ENCODE results near the gene CD160. TPM values are rescaled to one million over a fixed set of nuclear protein-coding genes. Genes with fewer than 3 reads are reported as not detected.
A peak's percentile ranks its signal among the peaks of the same experiment; 100 is the strongest.

CD160 gene
- total RNA-seq, 1 donor from 2014 or later = not detected

DNA sequence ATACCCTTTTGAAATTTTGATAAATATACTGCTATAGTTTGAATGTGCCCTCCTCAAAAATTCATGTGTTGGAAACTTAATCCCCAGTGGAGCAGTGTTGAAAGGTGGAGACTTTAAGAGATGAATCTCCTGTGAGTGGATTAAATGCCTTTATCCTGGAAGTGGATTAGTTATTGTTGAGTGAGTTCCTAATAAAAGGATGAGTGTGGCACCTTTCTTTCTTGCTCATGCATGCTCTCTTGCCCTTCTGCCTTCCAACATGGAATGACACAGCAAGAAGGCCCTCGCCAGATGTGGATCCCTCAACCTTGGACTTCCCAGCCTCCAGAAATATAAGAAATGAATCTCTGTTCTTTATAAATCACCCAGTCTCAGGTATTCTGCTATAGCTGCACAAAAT lies 51.8 kb downstream of the CD160 start:
- no peak for FAIRE-seq
- TF ChIP-seq, protein P1, sequence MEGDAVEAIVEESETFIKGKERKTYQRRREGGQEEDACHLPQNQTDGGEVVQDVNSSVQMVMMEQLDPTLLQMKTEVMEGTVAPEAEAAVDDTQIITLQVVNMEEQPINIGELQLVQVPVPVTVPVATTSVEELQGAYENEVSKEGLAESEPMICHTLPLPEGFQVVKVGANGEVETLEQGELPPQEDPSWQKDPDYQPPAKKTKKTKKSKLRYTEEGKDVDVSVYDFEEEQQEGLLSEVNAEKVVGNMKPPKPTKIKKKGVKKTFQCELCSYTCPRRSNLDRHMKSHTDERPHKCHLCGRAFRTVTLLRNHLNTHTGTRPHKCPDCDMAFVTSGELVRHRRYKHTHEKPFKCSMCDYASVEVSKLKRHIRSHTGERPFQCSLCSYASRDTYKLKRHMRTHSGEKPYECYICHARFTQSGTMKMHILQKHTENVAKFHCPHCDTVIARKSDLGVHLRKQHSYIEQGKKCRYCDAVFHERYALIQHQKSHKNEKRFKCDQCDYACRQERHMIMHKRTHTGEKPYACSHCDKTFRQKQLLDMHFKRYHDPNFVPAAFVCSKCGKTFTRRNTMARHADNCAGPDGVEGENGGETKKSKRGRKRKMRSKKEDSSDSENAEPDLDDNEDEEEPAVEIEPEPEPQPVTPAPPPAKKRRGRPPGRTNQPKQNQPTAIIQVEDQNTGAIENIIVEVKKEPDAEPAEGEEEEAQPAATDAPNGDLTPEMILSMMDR (IDR thresholded peaks at IDR 0.05; ENCODE audit: insufficient read depth, low read length, severe bottlenecking) = no peak
- DNase-seq (ENCODE audit: low read depth) = no peak
- H3K36me3 ChIP-seq (ENCODE audit: control insufficient read depth, insufficient read depth, low read length) = peaks cover 3% of the 10 kb centered on the region
- H3K27me3 ChIP-seq (ENCODE audit: control insufficient read depth, insufficient read depth, low read length) = no peaks in the 10 kb centered on the region
- H3K4me3 ChIP-seq (ENCODE audit: low read depth, low read length) = no peak overlapping the region

DNA sequence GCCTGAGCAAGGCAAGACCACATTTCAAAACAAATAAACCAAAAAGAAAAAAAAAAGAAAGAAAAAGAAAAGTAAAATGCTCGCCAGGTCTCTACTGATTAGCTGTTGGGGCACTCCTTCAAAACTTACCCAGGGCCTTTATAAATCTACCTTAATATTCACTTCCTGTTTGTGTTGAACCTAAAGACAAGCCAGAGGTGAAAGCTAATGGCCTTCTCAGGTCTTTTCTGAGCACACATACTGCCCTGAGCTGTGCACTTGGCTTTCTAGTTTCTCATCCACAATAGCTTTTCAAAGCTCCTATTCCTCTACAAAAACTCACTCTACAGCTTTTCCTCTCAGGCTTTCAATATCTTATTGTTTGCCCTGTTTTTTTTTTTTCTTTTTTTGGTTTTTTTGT lies 54.1 kb downstream of the CD160 start:
- TF ChIP-seq, protein P1 (IDR thresholded peaks at IDR 0.05; ENCODE audit: insufficient read depth, low read length, severe bottlenecking) = no peak
- H3K4me3 ChIP-seq (ENCODE audit: low read depth, low read length) = no peak overlapping the region
- H3K36me3 ChIP-seq (ENCODE audit: control insufficient read depth, insufficient read depth, low read length) = peaks cover 3% of the 10 kb centered on the region
- no peak for DNase-seq (ENCODE audit: low read depth)
- H3K27me3 ChIP-seq (ENCODE audit: control insufficient read depth, insufficient read depth, low read length) = no peaks in the 10 kb centered on the region
- FAIRE-seq = no peak

DNA sequence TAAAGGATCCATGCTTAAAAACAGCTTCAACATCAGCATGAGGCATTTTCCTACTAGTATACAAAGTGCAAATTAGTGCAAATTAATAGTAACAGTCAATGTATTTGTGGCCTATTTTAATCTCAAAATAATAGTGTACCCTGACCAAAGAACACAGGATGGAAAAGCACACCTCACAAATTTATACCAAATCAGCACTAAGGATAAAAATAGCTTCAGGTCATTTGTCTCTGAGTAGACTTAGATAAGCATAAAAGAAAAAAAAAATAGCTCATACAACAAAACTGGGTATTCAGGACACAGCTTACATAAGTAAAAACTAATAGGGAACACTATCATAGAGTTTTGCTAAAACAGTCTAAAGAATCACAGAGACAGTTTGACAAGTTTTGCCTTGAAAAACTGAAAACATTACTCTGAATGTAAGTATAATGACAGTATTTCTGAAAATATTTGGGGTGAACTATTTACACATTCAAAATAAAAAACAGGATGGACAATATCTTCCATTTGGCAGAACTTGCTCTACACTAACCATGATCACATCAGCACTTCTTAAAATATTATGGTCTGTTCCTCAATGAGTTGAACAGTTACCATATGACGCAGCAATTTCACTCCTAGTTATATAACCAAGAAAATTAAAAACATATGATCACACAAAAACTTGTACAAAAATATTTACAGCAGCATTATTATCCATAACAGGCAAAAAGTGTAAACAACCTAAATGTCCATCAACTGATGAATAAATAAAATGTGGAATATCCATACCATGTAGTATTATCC lies 58.3 kb downstream of the CD160 start:
- FAIRE-seq (no peak), DNase-seq (ENCODE audit: low read depth) (no peak)
- H3K36me3 ChIP-seq (ENCODE audit: control insufficient read depth, insufficient read depth, low read length) = no peaks in the 10 kb centered on the region

DNA sequence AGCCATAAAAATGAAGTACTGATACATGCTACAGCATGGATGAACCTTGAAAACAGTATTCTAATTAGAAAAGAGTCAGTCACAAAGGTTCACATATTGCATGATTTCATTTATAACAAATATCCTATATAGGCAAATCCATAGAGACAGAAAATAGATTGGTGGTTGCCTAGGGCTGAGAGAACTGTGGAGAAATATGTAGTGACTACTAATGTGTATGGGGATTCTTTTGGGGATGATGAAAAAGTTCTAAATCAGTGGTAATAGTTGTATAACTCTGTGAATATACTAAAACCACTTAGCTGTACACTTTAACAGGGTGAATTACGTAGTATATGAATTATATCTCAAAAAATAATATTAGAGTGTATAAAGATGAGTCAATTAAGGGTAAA lies 58.8 kb downstream of the CD160 start:
- H3K4me3 ChIP-seq (ENCODE audit: low read depth, low read length) = no peak overlapping the region
- FAIRE-seq (no peak), DNase-seq (ENCODE audit: low read depth) (no peak)
- H3K36me3 ChIP-seq (ENCODE audit: control insufficient read depth, insufficient read depth, low read length) = no peaks in the 10 kb centered on the region
- H3K27me3 ChIP-seq (ENCODE audit: control insufficient read depth, insufficient read depth, low read length) = no peaks in the 10 kb centered on the region
- TF ChIP-seq, protein P1 (IDR thresholded peaks at IDR 0.05; ENCODE audit: insufficient read depth, low read length, severe bottlenecking) = no peak

More for the DNA sequence above, 58.3 kb downstream of the CD160 start:
- H3K4me3 ChIP-seq (ENCODE audit: low read depth, low read length) = no peak overlapping the region
- TF ChIP-seq, protein P1 (IDR thresholded peaks at IDR 0.05; ENCODE audit: insufficient read depth, low read length, severe bottlenecking) = no peak
- H3K27me3 ChIP-seq (ENCODE audit: control insufficient read depth, insufficient read depth, low read length) = no peaks in the 10 kb centered on the region

DNA sequence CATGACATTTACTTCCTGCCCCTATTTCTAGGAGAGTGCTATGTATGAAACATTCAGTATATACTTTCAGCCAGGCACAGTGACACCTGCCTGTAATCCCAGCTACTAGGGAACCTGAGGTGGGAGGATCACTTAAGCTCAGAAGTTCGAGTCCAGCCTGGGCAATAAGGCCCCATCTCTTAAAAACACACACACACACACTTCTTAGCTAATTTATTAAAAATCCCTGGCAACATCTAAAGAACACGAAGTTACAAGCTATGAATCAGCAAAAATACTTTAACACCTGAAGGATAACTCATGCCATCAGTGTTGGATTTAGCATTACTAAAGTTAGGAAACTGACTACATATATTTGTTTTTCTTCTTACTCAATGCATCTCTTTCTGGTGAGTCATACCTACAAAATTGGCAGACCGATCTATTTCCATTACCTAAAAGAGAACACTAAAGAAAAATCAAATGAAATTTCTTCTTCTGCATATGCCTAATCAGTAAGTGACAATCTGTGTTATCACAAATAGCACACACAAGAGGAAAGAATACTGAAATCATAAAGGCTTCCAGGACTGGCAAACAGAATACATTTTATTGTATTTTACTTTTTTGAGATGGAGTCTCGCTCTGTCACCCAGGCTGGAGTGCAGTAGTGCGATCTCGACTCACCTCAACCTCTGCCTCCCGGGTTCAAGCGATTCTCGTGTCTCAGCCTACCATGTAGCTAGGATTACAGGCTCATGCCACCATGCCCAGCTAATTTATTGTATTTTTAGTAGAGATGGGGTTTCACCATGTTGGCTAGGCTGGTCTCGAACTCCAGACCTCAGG lies 63.2 kb downstream of the CD160 start:
- no peak overlapping the region for H3K4me3 ChIP-seq (ENCODE audit: low read depth, low read length)
- DNase-seq (ENCODE audit: low read depth) = peak; percentile 98
- no peak for FAIRE-seq
- TF ChIP-seq, protein P1 (IDR thresholded peaks at IDR 0.05; ENCODE audit: insufficient read depth, low read length, severe bottlenecking) = no peak
- H3K27me3 ChIP-seq (ENCODE audit: control insufficient read depth, insufficient read depth, low read length) = no peaks in the 10 kb centered on the region
- H3K36me3 ChIP-seq (ENCODE audit: control insufficient read depth, insufficient read depth, low read length) = no peaks in the 10 kb centered on the region

All from bronchial epithelial cell (primary cell).